ENCODE measurements around the gene RFTN1. TPM values are rescaled to one million over a fixed set of nuclear protein-coding genes. Genes with fewer than 3 reads are reported as not detected.

The RFTN1 gene
- total and polyA plus RNA-seq, 9 of the 15 experiments (the other 6 are each of a cell fraction or from before 2014, with no cell fraction given): 0.08 to 0.51 (median 0.11) TPM; not detected in 6

GRCh38 chr3:16551342-16551976 lies 38.0 kb upstream of the RFTN1 start (continued):
- TF ChIP-seq ZMIZ1 (IDR thresholded peaks at IDR 0.05; ENCODE audit: low read depth in 2 of 2, low read length in 2 of 2): no peak
- TF ChIP-seq ZEB2 (IDR thresholded peaks at IDR 0.05): 0 out of 2 replicates have a peak, but pooled peaks have one; percentile 15
- TF ChIP-seq ZNF384 (IDR thresholded peaks at IDR 0.05; ENCODE audit: low read depth, low read length): no peak
- no peak for TF ChIP-seq ZBTB8A (IDR thresholded peaks at IDR 0.05; ENCODE audit: partially characterized antibody)
- TF ChIP-seq MTA2 (IDR thresholded peaks at IDR 0.05; ENCODE audit: low read depth): peak; percentile 56; the same call in 1 of the 2 replicates
- TF ChIP-seq GMEB1 (CRISPR knock-in tag; IDR thresholded peaks at IDR 0.05): no peak
- TF ChIP-seq NR3C1 (CRISPR knock-in tag; IDR thresholded peaks at IDR 0.05): no peak
- no peak for TF ChIP-seq MTF1 (CRISPR knock-in tag; IDR thresholded peaks at IDR 0.05; ENCODE audit: borderline replicate concordance)
- no peak for TF ChIP-seq ZNF311 (CRISPR knock-in tag; IDR thresholded peaks at IDR 0.05)
- peak; percentile 69; the same call in 1 of the 2 replicates for TF ChIP-seq SNIP1 (IDR thresholded peaks at IDR 0.05; ENCODE audit: low read depth)
- TF ChIP-seq HDAC1 (IDR thresholded peaks at IDR 0.05): no peak
- TF ChIP-seq CHD4 (IDR thresholded peaks at IDR 0.05; ENCODE audit: insufficient read depth, insufficient replicate concordance, low read depth, low read length, poor library complexity, severe bottlenecking): no peak
- no peak for TF ChIP-seq ZNF586 (CRISPR knock-in tag; conservative IDR thresholded peaks at IDR 0.05)
- no peak for TF ChIP-seq FIP1L1 (IDR thresholded peaks at IDR 0.05; ENCODE audit: low read depth, low read length, poor library complexity, severe bottlenecking)
- TF ChIP-seq ZNF518B (CRISPR knock-in tag; IDR thresholded peaks at IDR 0.05): no peak
- TF ChIP-seq MTA3 (IDR thresholded peaks at IDR 0.05; ENCODE audit: borderline replicate concordance): no peak
- TF ChIP-seq RBM34 (IDR thresholded peaks at IDR 0.05; ENCODE audit: borderline replicate concordance, insufficient read depth, low read length): no peak
- TF ChIP-seq NFATC3 (IDR thresholded peaks at IDR 0.05): no peak
